GOT3 (cell line): Measurements from ENCODE around the gene GCK.
"Not testable (repeated sequence)": the region's sequence is repeated elsewhere in the genome, so short reads cannot be mapped to it uniquely, and the experiment has no call there.

Source experiments
- DNase-seq: peaks from one replicate; lab custom pipeline; 2025; ENCODE audit warnings: mixed read lengths; lab: John Stamatoyannopoulos, UW

GCK gene

DNA sequence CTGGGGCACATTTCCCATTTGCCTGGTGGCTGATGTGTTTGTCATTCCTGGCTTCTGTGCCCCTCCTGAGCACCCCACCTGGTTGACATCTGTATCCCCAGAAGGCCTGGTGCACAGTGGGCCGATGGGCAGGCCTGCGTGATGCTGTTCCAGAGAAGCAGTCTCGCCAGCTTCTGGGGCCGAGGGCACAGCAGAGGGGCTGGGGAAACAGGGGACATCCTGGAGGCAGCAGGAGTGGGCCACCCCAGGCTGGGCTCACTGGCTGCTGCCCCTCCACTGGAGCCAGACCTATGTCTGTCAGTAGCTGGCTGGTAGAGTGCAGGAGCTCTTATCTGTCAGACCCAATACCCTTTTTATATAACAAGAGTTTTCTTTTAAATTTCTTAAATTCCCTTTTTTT, 47.2 kb downstream of the GCK start:
- DNase-seq: no peak

GRCh38 chr7:44141221-44141850, 47.9 kb downstream of the GCK start, which contains the start of gene MYL7:
Gene MYL7 (minus strand): TSS chr7:44141332. CDS start chr7:44141305, 27 bp downstream.
- DNase-seq: no peak

DNA sequence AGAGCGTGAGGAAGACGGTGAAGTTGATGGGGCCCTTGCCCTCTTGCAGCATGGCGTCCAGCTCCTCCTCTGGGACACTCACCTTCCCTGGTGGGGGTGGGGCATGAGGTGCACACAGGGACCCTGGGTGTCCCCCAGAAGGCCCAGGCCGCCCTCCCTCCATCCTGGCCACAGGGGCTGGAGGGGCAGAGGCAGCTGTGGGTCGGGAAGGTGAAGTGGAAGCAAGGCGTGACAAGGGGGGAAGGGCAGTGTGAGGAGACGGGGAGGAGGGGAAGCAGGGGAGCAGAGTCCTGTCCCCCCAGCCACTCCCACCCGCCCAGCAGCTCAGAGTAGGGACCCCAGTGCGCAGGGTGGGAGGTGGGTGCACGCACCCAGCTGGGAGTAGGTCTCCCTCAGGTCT, 48.9 kb downstream of the GCK start:
- DNase-seq: no peak

GRCh38 chr7:44139311-44140010, 49.8 kb downstream of the GCK start:
- DNase-seq: no peak

GRCh38 chr7:44138698-44139097, 50.5 kb downstream of the GCK start:
- DNase-seq: no peak

- DNase-seq: no peak
These were observed 52.5 kb downstream of the GCK start for GRCh38 chr7:44136731-44137130.

- no peak for DNase-seq
These were observed 54.2 kb downstream of the GCK start for GRCh38 chr7:44134943-44135628.

- DNase-seq: no peak
These were observed 55.9 kb downstream of the GCK start for GRCh38 chr7:44133295-44133694.

DNA sequence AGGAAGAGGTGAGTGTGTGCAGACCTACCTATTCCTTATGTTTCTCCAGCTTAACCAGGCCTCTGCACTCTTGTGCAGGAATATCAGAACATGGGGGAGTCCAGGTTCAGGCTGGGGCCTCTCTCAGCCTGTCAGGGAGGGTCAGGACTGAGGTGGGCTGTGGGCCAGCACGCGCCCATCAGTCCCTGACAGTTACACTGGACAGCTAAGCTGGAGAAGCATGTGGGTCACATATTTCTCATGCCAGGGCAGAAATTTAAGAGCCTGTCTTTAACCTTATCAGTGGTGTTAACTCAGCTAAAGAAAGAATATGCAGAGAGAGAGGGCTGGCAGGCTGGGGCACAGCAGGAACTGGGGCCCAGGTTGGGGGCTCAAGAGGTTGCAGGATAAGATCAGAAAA, 57.2 kb downstream of the GCK start:
- DNase-seq: no peak

- no peak for DNase-seq
These were observed 57.8 kb downstream of the GCK start for GRCh38 chr7:44131173-44132029.

GRCh38 chr7:44128721-44129582, 60.3 kb downstream of the GCK start:
- no peak for DNase-seq

GRCh38 chr7:44127161-44127560, 62.1 kb downstream of the GCK start:
- no peak for DNase-seq

DNA sequence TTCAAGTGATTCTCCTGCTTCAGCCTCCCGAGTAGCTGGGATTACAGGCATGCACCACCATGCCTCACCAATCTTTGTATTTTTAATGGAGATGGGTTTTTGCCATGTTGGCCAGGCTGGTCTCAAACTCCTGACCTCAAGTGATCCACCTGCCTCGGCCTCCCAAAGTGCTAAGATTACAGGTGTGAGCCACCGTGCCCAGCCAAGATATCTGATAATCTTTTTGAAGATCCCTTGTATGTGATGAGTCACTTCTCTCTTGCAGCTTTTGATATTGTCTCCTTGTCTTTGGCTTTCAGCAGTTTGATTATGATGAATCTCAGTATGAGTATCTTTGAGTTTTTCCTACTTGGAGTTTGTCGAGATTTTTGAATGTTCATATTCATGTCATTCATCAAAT, 62.7 kb downstream of the GCK start:
- not testable (repeated sequence) for DNase-seq

DNA sequence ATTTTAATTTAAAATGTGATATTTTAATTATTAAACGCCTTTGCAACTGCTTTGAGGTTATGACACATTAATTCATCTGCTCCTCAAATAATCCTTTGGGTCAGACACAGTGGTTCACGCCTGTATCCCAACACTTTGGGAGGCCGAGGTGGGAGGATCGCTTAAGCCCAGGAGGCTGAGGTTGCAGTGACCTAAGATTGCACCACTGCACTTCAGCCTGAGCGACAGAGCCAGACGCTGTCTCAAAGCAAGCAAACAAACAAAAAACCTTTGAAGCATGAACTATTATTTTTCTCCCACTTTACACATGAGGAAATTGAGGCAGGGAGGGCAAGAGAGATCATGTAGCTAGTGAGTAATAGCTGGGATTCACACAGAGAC, 64.4 kb downstream of the GCK start:
- no peak for DNase-seq

DNA sequence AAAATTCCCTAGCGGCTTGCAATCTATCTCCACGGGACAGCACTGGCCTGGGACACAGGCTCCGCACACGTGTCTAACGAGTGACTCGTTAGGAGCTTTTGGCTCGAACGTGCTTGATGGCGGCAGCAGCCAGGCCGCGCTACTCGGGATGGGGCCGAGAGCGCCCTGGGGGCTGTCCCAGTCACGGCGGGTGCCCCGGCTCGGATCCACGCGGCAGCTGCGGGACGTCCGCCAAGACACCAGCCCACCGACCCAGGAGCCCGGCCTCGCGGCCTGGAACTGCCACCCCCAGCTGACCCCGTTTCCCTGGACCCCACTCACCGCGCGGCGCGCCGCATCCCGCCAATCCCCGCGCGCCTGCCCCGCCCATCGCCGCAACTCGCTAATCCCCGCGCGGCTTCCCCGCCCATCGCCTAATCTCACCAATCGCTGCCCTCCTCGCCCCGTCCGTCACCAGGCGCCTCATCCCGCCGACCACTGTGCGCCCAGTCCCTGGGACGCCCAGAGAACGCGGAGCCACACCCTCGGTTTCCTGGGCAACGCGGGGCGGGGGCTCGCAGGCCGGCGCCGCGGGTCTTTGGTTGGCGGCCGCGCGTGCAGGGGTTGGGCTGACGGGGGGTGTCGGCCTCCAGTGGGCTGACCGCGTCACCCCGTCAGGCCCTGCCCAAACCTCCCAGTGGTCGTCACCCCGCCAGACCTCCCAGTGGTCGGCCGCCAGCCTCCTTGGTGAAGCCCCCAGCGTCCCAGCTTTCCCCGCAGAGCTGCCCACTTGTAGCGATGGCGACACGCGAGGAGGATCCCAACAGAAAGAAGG, 65.8 kb downstream of the GCK start, which contains the start of gene POLD2:
TSS of gene POLD2 (minus strand) at position 359 of the 814 bp plus-strand sequence. CDS start 1,495 bp downstream, outside the sequence.
- DNase-seq: peak; percentile 94

GRCh38 chr7:44122529-44122928, 66.7 kb downstream of the GCK start:
- no peak for DNase-seq

DNA sequence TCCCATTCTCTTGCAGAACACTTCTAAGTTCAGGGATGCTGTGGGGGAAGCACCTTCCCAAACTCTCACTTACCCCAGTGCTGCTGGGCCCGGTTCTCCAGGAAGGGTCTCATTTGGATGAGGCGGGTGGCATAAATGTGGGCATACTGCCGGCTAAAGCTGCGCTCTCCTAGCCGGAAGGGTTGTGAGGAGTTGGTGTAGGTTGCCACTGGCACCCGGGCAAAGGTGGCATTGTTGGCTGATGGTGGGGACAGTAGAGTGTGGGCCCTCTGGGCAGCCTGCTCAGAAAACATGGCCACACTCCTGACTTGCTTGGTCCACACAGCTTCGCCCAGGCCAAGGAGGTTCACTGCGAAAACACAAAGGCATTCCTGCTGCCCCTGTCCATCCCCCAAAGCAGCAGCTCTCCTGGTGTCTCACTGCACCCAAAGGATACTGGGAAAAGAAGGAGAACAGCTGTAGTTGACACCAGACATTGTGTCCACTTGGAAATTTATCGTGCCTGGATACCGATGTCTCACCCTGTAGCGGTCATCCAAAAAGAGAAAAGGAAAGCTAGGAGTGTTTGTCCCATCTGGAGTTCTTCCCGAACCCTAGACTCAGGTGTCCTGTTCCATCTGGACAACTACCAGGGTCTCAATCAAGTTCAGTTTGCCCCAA, 67.3 kb downstream of the GCK start:
- DNase-seq: no peak

- DNase-seq: no peak
These were observed 68.8 kb downstream of the GCK start for GRCh38 chr7:44120395-44120794.

- no peak for DNase-seq
These were observed 69.3 kb downstream of the GCK start for GRCh38 chr7:44119829-44120380.
